Right lobe of liver (tissue), 6 donors: Measurements from ENCODE around the gene SLC9A5. TPM values are rescaled to one million over a fixed set of nuclear protein-coding genes. Genes with fewer than 3 reads are reported as not detected.
A peak's percentile ranks its signal among the peaks of the same experiment; 100 is the strongest.

Source experiments
- ATAC-seq, 4 donors: fragments of 200-7000 bp; cut with Tn5 transposase; one replicate each; pipeline ENCODE4 v1.9.1; 2020; ENCODE audit warnings: mild to moderate bottlenecking in 4 of 4, moderate library complexity in 4 of 4
- DNase-seq, 3 donors: peaks; one replicate each; pipeline ENCODE4 v3.0.0-alpha.2; 2020
- H3K27ac ChIP-seq, 3 donors: fragments of 200-600 bp; one replicate each; pipeline ENCODE4 v1.8.0; 2022
- H3K27me3 ChIP-seq, 2 donors: fragments of 200-600 bp; one replicate each; pipeline ENCODE4 v1.8.0; 2022
- H3K36me3 ChIP-seq, 4 donors: fragments of 200-600 bp; sonication (generic) in 1 of 4; one replicate each; pipeline versions ENCODE4 v1.5.1 to v1.8.0; 2017 to 2022; ENCODE audit warnings: control low read depth in 1 of 4
- H3K4me1 ChIP-seq, 4 donors: fragments of 200-600 bp; sonication (generic) in 1 of 4; one replicate each; pipeline versions ENCODE4 v1.5.1 to v1.8.0; 2017 to 2022; ENCODE audit warnings: control low read depth in 1 of 4
- H3K4me3 ChIP-seq, 3 donors: fragments of 200-600 bp; one replicate each; pipeline ENCODE4 v1.8.0; 2022
- H3K9me3 ChIP-seq, 4 donors: fragments of 200-600 bp; sonication (generic) in 1 of 4; one replicate each; pipeline versions ENCODE4 v1.5.1 to v1.8.0; 2017 to 2022; ENCODE audit warnings: control low read depth in 1 of 4
- POLR2A ChIP-seq: fragments of 450-650 bp; IDR thresholded peaks from one replicate; pipeline ENCODE4 v1.6.1; 2017; ENCODE audit warnings: antibody characterized with exemption, mild to moderate bottlenecking
- WGBS: methylation state at CpG from one replicate; pipeline ENCODE4 v1.1.6; 2018; ENCODE audit warnings: low coverage, low lambda C conversion rate; ENCODE audit not compliant: insufficient coverage; ENCODE audit errors: missing lambda C conversion rate; 5-methylcytosine and 5-hydroxymethylcytosine counted together
- intact Hi-C, 2 donors: fragments of 100-400 bp; cut with DNase I; formaldehyde crosslinking; loops; one replicate each; pipeline versions ENCODE4 v1.11.2 to v1.14.1; 2022
- total RNA-seq, 6 experiments: library from RNA; depleted of rRNA in 2 of 6; stranded (reverse); fragments of >200 nt in 2 of 6; fragmentation: NEBNext Ultra II Directional in 3 of 6; extraction: Animal tissue kit (Norgen Biotek cat#: 25700) in 3 of 6; gene quantifications; one replicate each; pipeline versions ENCODE4 v1.1.0 to v1.2.4, GENCODE V29; 2016 to 2023
- TF ChIP-seq, protein P1 (sequence below), 4 donors: fragments of 200-600 bp in 3 of 4; fragments of 450-650 bp in 1 of 4; IDR thresholded peaks; one replicate each; pipeline versions ENCODE4 v1.5.1 to v1.8.0; 2016 to 2022; ENCODE audit warnings: antibody characterized with exemption in 4 of 4, mild to moderate bottlenecking in 2 of 4
- donor health status: DM: no; HTN: yes; CAD: no.
- donor health status: DM: no; HTN: no; CAD: no.
- donor health status: DM: no; HTN: no; CAD: no.
- donor health status: DM: no; HTN: yes; CAD: no.
- donor health status: DM: no; HTN: yes; CAD: no.

The SLC9A5 gene
- total RNA-seq, 6 experiments from 2014 or later, result 0.06 to 0.53 (median 0.15) TPM

DNA sequence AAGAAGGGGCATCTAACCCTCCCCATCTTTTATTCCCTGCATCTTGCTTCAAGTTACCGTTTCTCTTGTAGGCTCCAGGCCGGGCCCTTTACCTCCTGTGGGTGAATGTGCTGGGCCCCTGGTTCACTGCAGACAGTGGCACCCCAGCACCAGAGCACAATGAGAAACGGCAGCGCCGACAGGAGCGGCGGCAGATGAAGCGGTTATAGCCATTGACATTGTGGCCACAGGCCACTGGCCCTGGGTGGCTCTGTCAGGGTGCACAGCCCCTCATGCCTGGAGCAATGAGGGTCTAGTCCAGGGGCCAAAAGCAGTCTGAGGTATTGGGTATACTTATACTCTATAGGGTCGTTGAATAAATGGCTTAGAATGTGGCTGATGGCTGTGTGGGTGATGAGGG is 19.9 kb upstream of the SLC9A5 start:
- TF ChIP-seq POLR2A, result no peak
- TF ChIP-seq, protein P1, sequence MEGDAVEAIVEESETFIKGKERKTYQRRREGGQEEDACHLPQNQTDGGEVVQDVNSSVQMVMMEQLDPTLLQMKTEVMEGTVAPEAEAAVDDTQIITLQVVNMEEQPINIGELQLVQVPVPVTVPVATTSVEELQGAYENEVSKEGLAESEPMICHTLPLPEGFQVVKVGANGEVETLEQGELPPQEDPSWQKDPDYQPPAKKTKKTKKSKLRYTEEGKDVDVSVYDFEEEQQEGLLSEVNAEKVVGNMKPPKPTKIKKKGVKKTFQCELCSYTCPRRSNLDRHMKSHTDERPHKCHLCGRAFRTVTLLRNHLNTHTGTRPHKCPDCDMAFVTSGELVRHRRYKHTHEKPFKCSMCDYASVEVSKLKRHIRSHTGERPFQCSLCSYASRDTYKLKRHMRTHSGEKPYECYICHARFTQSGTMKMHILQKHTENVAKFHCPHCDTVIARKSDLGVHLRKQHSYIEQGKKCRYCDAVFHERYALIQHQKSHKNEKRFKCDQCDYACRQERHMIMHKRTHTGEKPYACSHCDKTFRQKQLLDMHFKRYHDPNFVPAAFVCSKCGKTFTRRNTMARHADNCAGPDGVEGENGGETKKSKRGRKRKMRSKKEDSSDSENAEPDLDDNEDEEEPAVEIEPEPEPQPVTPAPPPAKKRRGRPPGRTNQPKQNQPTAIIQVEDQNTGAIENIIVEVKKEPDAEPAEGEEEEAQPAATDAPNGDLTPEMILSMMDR (IDR thresholded peaks at IDR 0.05), result no peak
- Histone ChIP-seq H3K27ac (no peak overlapping the region), H3K4me1 (peaks cover 0 to 26% (median 3%) of the 10 kb centered on the region in 4 donors), H3K36me3 (peaks cover 0 to 30% (median 0%) of the 10 kb centered on the region in 4 donors), H3K4me3 (no peak overlapping the region), H3K27me3 (no peaks in the 10 kb centered on the region), H3K9me3 (no peaks in the 10 kb centered on the region)
- whole genome bisulfite sequencing, result 96% methylated on average over 8 of the region's 9 CpGs
- intact Hi-C loops, result no loop called here
- DNase-seq (peak in 1 of 3 donors; percentile 33), ATAC-seq (no peak)

GRCh38 chr16:67229906-67230808 is 18.6 kb upstream of the SLC9A5 start:
- 93% methylated on average over 3 of the region's 32 CpGs for WGBS
- ATAC-seq (no peak), DNase-seq (peak in 1 of 3 donors; percentile 53)
- intact Hi-C loops, result loop anchor here in 1 of 2 donors (5.0 kb wide), 1 partner anchor 33 kb away; the partner anchor contains the start of gene ELMO3
- Histone ChIP-seq H3K27me3 (no peaks in the 10 kb centered on the region), H3K9me3 (no peaks in the 10 kb centered on the region), H3K27ac (no peak overlapping the region), H3K4me3 (no peak overlapping the region), H3K36me3 (peaks cover 0 to 30% (median 0%) of the 10 kb centered on the region in 4 donors), H3K4me1 (peaks cover 0 to 14% (median 3%) of the 10 kb centered on the region in 4 donors)
- TF ChIP-seq, protein P1 (IDR thresholded peaks at IDR 0.05), result no peak

DNA sequence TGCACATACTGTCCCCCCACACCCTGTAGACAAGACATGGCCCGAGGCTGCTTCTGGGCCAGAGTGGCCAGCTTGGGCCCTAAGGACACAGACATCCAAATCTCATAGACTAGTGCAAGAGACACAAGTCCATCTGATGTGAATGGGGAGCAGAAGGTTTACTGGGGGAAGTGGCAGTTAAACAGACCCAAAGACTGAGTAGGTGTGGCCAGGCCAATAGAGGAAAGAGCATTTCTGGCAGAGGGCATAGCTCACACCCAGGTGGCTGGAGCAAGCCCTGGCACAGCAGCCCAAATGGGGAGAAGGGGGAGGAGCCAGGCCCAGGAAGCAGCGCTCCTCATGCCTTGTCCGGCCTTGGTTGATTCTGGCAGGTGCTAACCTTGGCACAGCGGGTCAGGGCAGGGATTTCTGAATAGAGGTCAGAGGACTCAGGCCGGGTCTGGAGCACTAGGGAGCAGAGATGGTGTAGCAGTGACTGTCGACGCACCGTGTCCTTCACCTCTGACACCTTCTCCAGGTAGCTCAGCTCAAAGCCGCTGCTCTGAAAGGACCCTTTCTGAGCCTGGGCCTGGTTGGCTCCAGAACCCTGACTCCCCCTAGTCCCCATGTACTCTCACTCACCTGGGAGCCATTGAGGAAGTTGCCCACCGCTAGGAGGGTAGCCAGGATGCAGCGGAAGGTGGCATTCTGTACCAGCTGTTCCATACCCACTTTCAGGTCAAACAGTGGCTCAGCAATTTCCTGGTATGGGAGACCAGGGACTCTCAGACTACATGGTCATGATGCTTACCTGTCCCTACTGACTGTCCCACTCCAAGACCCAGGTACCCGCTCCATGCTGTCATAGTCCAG is 17.7 kb upstream of the SLC9A5 start:
- Histone ChIP-seq H3K36me3 (peaks cover 0 to 30% (median 0%) of the 10 kb centered on the region in 4 donors), H3K9me3 (no peaks in the 10 kb centered on the region), H3K27ac (no peak overlapping the region), H3K4me1 (peaks cover 0 to 14% (median 3%) of the 10 kb centered on the region in 4 donors), H3K4me3 (no peak overlapping the region), H3K27me3 (no peaks in the 10 kb centered on the region)
- ATAC-seq, result peak in 3 of 4 donors; percentile 2 to 63 (median 11)
- intact Hi-C loops, result loop anchor here in 1 of 2 donors (5.0 kb wide), 1 partner anchor 34 kb away; the partner anchor contains the start of gene ELMO3
- DNase-seq, result peak in 2 of 3 donors; percentile 78
- WGBS, result 67% methylated on average over 1 of the region's 12 CpGs
- TF ChIP-seq POLR2A, result no peak
- TF ChIP-seq, protein P1 (IDR thresholded peaks at IDR 0.05), result no peak

GRCh38 chr16:67233596-67233995 is 15.2 kb upstream of the SLC9A5 start:
- Histone ChIP-seq H3K27me3 (no peaks in the 10 kb centered on the region), H3K27ac (no peak overlapping the region), H3K4me3 (no peak overlapping the region), H3K9me3 (no peaks in the 10 kb centered on the region), H3K4me1 (peaks cover 0 to 5% (median 0%) of the 10 kb centered on the region in 4 donors), H3K36me3 (peaks cover 0 to 27% (median 0%) of the 10 kb centered on the region in 4 donors)
- ATAC-seq (no peak), DNase-seq (no peak)
- WGBS, result 44% methylated on average over 5 of the region's 7 CpGs
- intact Hi-C loops, result loop anchor here in 1 of 2 donors (5.0 kb wide), 1 partner anchor 36 kb away; the partner anchor contains the start of gene ELMO3
- TF ChIP-seq POLR2A, result no peak
- TF ChIP-seq, protein P1 (IDR thresholded peaks at IDR 0.05), result no peak
